Endothelial cell (in vitro differentiated cells): ENCODE measurements around the gene USE1. TPM values are rescaled to one million over a fixed set of nuclear protein-coding genes. Genes with fewer than 3 reads are reported as not detected.
A peak's percentile ranks its signal among the peaks of the same experiment; 100 is the strongest.

Experiments
- DNase-seq: peaks from one replicate; pipeline ENCODE4 v3.0.0; 2021; ENCODE audit warnings: low spot score
- H3K27ac Mint-ChIP-seq: one replicate; pipeline ENCODE4 v1.8.0; 2021; ENCODE audit warnings: mixed read lengths, inconsistent platforms; ENCODE audit not compliant: unreplicated experiment
- H3K27me3 Mint-ChIP-seq: one replicate; pipeline ENCODE4 v1.8.0; 2021; ENCODE audit warnings: mild to moderate bottlenecking, moderate library complexity, mixed read lengths, inconsistent platforms; ENCODE audit not compliant: unreplicated experiment
- H3K36me3 Mint-ChIP-seq: one replicate; pipeline ENCODE4 v1.8.0; 2021; ENCODE audit warnings: mild to moderate bottlenecking, low read depth, mixed read lengths, inconsistent platforms; ENCODE audit not compliant: unreplicated experiment
- H3K4me1 Mint-ChIP-seq: one replicate; pipeline ENCODE4 v1.8.0; 2021; ENCODE audit warnings: mild to moderate bottlenecking, mixed read lengths, inconsistent platforms; ENCODE audit not compliant: unreplicated experiment
- H3K4me3 Mint-ChIP-seq: one replicate; pipeline ENCODE4 v1.8.0; 2021; ENCODE audit warnings: mild to moderate bottlenecking, mixed read lengths, inconsistent platforms; ENCODE audit not compliant: unreplicated experiment
- H3K9me3 Mint-ChIP-seq: one replicate; pipeline ENCODE4 v1.8.0; 2021; ENCODE audit warnings: mixed read lengths, inconsistent platforms; ENCODE audit not compliant: unreplicated experiment
- CTCF ChIP-seq: fragments of 200-600 bp; sonication (generic); IDR thresholded peaks from one replicate; pipeline ENCODE4 v1.5.0; 2021; ENCODE audit warnings: antibody characterized with exemption; ENCODE audit not compliant: unreplicated experiment
- total RNA-seq: library from RNA; stranded (reverse); fragmentation: NEBNext Ultra II Directional; extraction: Animal tissue kit (Norgen Biotek cat#: 25700); gene quantifications from one replicate; pipeline ENCODE4 v1.2.1, GENCODE V29; 2021; ENCODE audit not compliant: unreplicated experiment

USE1 gene
- total RNA-seq, 1 donor from 2014 or later = 13.0 TPM

- H3K36me3 Mint-ChIP-seq = peaks cover 34% of the 10 kb centered on the region
- H3K27ac Mint-ChIP-seq = no peak overlapping the region
- DNase-seq = no peak
- no peak for TF ChIP-seq CTCF
- no peaks in the 10 kb centered on the region for H3K9me3 Mint-ChIP-seq
- H3K4me3 Mint-ChIP-seq = peak overlapping the region; percentile 60
- H3K27me3 Mint-ChIP-seq = peaks cover 15% of the 10 kb centered on the region
- peaks cover 30% of the 10 kb centered on the region for H3K4me1 Mint-ChIP-seq
Observed at GRCh38 chr19:17259934-17260333, 44.8 kb downstream of the USE1 start.

GRCh38 chr19:17260842-17261325, 45.7 kb downstream of the USE1 start:
- H3K4me3 Mint-ChIP-seq = peak overlapping the region; percentile 84
- no peak overlapping the region for H3K27ac Mint-ChIP-seq

GRCh38 chr19:17262557-17262956, 47.4 kb downstream of the USE1 start:
- Mint-ChIP-seq H3K27ac (no peak overlapping the region), H3K36me3 (peaks cover 29% of the 10 kb centered on the region), H3K4me3 (peak overlapping the region; percentile 81), H3K27me3 (peaks cover 19% of the 10 kb centered on the region), H3K9me3 (no peaks in the 10 kb centered on the region), H3K4me1 (peaks cover 37% of the 10 kb centered on the region)
- TF ChIP-seq CTCF = no peak
- no peak for DNase-seq

More at GRCh38 chr19:17260842-17261325, 45.7 kb downstream of the USE1 start:
- Mint-ChIP-seq H3K36me3 (peaks cover 32% of the 10 kb centered on the region), H3K9me3 (no peaks in the 10 kb centered on the region), H3K27me3 (peaks cover 15% of the 10 kb centered on the region), H3K4me1 (peaks cover 30% of the 10 kb centered on the region)
- DNase-seq = peak; percentile 77
- TF ChIP-seq CTCF = peak; percentile 88

- Mint-ChIP-seq H3K9me3 (no peaks in the 10 kb centered on the region), H3K27ac (peak overlapping the region; percentile 100), H3K36me3 (peaks cover 25% of the 10 kb centered on the region), H3K4me1 (peaks cover 37% of the 10 kb centered on the region), H3K27me3 (peaks cover 19% of the 10 kb centered on the region), H3K4me3 (peak overlapping the region; percentile 92)
- no peak for TF ChIP-seq CTCF
- DNase-seq = no peak
Observed at GRCh38 chr19:17263712-17264640, 48.8 kb downstream of the USE1 start.

- Mint-ChIP-seq H3K4me1 (peaks cover 37% of the 10 kb centered on the region), H3K27me3 (peaks cover 19% of the 10 kb centered on the region)
- peak; percentile 75 for DNase-seq
Observed at GRCh38 chr19:17264641-17264979, 49.5 kb downstream of the USE1 start, which contains the start of gene USHBP1. USHBP1 (minus strand) TSS chr19:17264745; CDS start chr19:17264299, 446 bp downstream.

More at GRCh38 chr19:17264641-17264979, 49.5 kb downstream of the USE1 start, which contains the start of gene USHBP1:
- Mint-ChIP-seq H3K27ac (peak within 1 kb of the TSS; percentile 100), H3K36me3 (peaks cover 20% of the 10 kb centered on the region), H3K4me3 (peak within 1 kb of the TSS; percentile 92), H3K9me3 (no peaks in the 10 kb centered on the region)
- TF ChIP-seq CTCF = no peak
